Esophagus squamous epithelium (tissue), 5 donors: ENCODE results near the gene SIAH3. TPM values are rescaled to one million over a fixed set of nuclear protein-coding genes. Genes with fewer than 3 reads are reported as not detected.
A peak's percentile ranks its signal among the peaks of the same experiment; 100 is the strongest.

ENCODE experiments used
- DNase-seq: peaks from one replicate; lab custom pipeline; 2025; lab: John Stamatoyannopoulos, UW
- H3K27ac ChIP-seq, 4 donors: fragments of 200-600 bp; sonication (generic); one replicate each; pipeline ENCODE4 v1.5.1; 2016 to 2019; ENCODE audit warnings: mild to moderate bottlenecking in 1 of 4
- H3K27me3 ChIP-seq, 4 donors: fragments of 200-600 bp; sonication (generic); 1 replicate in 3 of 4; 2 replicates in 1 of 4; pipeline versions ENCODE4 v1.5.1 to v1.6.0; 2017 to 2021; ENCODE audit warnings: antibody characterized with exemption in 1 of 4
- H3K36me3 ChIP-seq, 3 donors: fragments of 200-600 bp; sonication (generic); one replicate each; pipeline ENCODE4 v1.5.1; 2016 to 2019
- H3K4me1 ChIP-seq, 3 donors: fragments of 200-600 bp; sonication (generic); one replicate each; pipeline ENCODE4 v1.5.1; 2017 to 2019
- H3K4me3 ChIP-seq, 4 donors: fragments of 200-600 bp; sonication (generic); 1 replicate in 3 of 4; 2 replicates in 1 of 4; pipeline ENCODE4 v1.5.1; 2016 to 2019; ENCODE audit warnings: mild to moderate bottlenecking in 2 of 4, moderate library complexity in 1 of 4
- H3K9me3 ChIP-seq, 3 donors: fragments of 200-600 bp; sonication (generic); one replicate each; pipeline ENCODE4 v1.5.1; 2016 to 2019
- CTCF ChIP-seq, 6 experiments: fragments of 450-650 bp in 4 of 6; fragments of 200-600 bp in 2 of 6; sonication (generic) in 2 of 6; IDR thresholded peaks; one replicate each; pipeline ENCODE4 v1.5.1; 2016 to 2019; ENCODE audit warnings: antibody characterized with exemption in 6 of 6, mild to moderate bottlenecking in 4 of 6, moderate library complexity in 4 of 6
- POLR2A ChIP-seq, 4 donors: fragments of 450-650 bp; IDR thresholded peaks; one replicate each; pipeline ENCODE4 v1.6.1; 2017; ENCODE audit warnings: antibody characterized with exemption in 4 of 4, mild to moderate bottlenecking in 4 of 4, moderate library complexity in 3 of 4
- WGBS, 2 donors: methylation state at CpG; one replicate each; pipeline ENCODE4 v1.1.5; 2018; 5-methylcytosine and 5-hydroxymethylcytosine counted together
- intact Hi-C: fragments of 100-400 bp; cut with DNase I; formaldehyde crosslinking; loops from one replicate; pipeline ENCODE4 v1.15.0; 2022
- total RNA-seq, 4 donors: library from RNA; depleted of rRNA; stranded (reverse); fragments of >200 nt; gene quantifications; one replicate each; pipeline ENCODE4 v1.1.0, GENCODE V29; 2016
- donor health status: DM: yes; HTN: yes; CAD: no.

SIAH3 gene
- total RNA-seq, 4 donors from 2014 or later: 0.09 TPM; not detected in 3

DNA sequence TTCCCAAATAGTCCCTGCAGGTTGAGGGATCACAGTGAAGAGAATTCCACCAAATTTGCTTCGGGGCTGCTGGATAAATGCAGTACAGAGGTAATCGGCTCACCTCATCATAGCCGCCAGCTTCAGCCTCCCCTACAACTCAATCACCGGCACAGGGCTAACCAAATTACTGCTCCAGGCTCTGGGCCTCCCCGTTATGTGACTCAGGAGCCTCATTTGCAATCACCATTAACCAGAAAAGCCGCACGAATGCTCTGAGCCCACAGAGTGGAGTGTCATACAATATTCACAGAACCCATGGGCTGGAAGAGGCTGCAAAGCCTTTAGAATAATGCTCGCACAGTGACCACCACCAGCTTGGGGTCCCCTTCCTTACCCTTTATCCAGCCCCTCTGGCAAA lies 4.9 kb downstream of the SIAH3 start:
- Histone ChIP-seq H3K4me1 (peaks cover 8 to 30% (median 18%) of the 10 kb centered on the region in 3 donors), H3K36me3 (no peaks in the 10 kb centered on the region), H3K9me3 (no peaks in the 10 kb centered on the region), H3K27me3 (peaks cover 0 to 55% (median 7%) of the 10 kb centered on the region in 4 donors), H3K4me3 (no peak overlapping the region), H3K27ac (no peak overlapping the region)
- intact Hi-C loops: no loop called here
- 86 to 92% methylated on average over 4 to 8 of the region's 8 CpGs for WGBS, 2 donors
- no peak for DNase-seq
- TF ChIP-seq CTCF (IDR thresholded peaks at IDR 0.05) (no peak), POLR2A (IDR thresholded peaks at IDR 0.05) (no peak)

- Histone ChIP-seq H3K9me3 (no peaks in the 10 kb centered on the region), H3K4me3 (no peak overlapping the region), H3K4me1 (peaks cover 9 to 40% (median 15%) of the 10 kb centered on the region in 3 donors), H3K36me3 (no peaks in the 10 kb centered on the region), H3K27ac (no peak overlapping the region), H3K27me3 (no peaks in the 10 kb centered on the region)
- WGBS, 2 donors: 44 to 45% methylated on average over 9 of the region's 12 CpGs
- intact Hi-C loops: no loop called here
- TF ChIP-seq POLR2A (IDR thresholded peaks at IDR 0.05) (no peak), CTCF (IDR thresholded peaks at IDR 0.05) (no peak)
- no peak for DNase-seq
Measured at GRCh38 chr13:45838171-45838745, 13.3 kb downstream of the SIAH3 start.

- Histone ChIP-seq H3K9me3 (no peaks in the 10 kb centered on the region), H3K27me3 (no peaks in the 10 kb centered on the region), H3K4me1 (peaks cover 9 to 46% (median 18%) of the 10 kb centered on the region in 3 donors), H3K4me3 (no peak overlapping the region), H3K36me3 (no peaks in the 10 kb centered on the region), H3K27ac (no peak overlapping the region)
- intact Hi-C loops: no loop called here
- DNase-seq: no peak
- 14 to 21% methylated on average over 1 of the region's 1 CpG for WGBS, 2 donors
- TF ChIP-seq CTCF (IDR thresholded peaks at IDR 0.05) (no peak), POLR2A (IDR thresholded peaks at IDR 0.05) (no peak)
Measured at GRCh38 chr13:45837111-45837510, 14.4 kb downstream of the SIAH3 start.

GRCh38 chr13:45834411-45834994 lies 17.1 kb downstream of the SIAH3 start:
- 56 to 81% methylated on average over 2 to 4 of the region's 7 CpGs for WGBS, 2 donors
- intact Hi-C loops: no loop called here
- Histone ChIP-seq H3K4me3 (no peak overlapping the region), H3K27me3 (no peaks in the 10 kb centered on the region), H3K36me3 (no peaks in the 10 kb centered on the region), H3K9me3 (no peaks in the 10 kb centered on the region), H3K4me1 (peaks cover 9 to 41% (median 18%) of the 10 kb centered on the region in 3 donors), H3K27ac (peak overlapping the region in 2 of 4 donors; percentile 29 to 38)
- DNase-seq: no peak
- TF ChIP-seq POLR2A (IDR thresholded peaks at IDR 0.05): no peak
- no peak for TF ChIP-seq CTCF (IDR thresholded peaks at IDR 0.05)

GRCh38 chr13:45833663-45834375 lies 17.7 kb downstream of the SIAH3 start:
- no peak overlapping the region for H3K4me3 ChIP-seq

More at GRCh38 chr13:45833663-45834375, 17.7 kb downstream of the SIAH3 start:
- Histone ChIP-seq H3K27ac (peak overlapping the region in 2 of 4 donors; percentile 29 to 38), H3K4me1 (peaks cover 9 to 41% (median 18%) of the 10 kb centered on the region in 3 donors), H3K36me3 (no peaks in the 10 kb centered on the region), H3K27me3 (no peaks in the 10 kb centered on the region), H3K9me3 (no peaks in the 10 kb centered on the region)
- intact Hi-C loops: no loop called here
- no peak for DNase-seq
- WGBS, 2 donors: 21 to 23% methylated on average over 4 to 5 of the region's 5 CpGs
- TF ChIP-seq POLR2A (IDR thresholded peaks at IDR 0.05) (no peak), CTCF (IDR thresholded peaks at IDR 0.05) (no peak)
